ENCODE results near the gene CYP2U1. TPM values are rescaled to one million over a fixed set of nuclear protein-coding genes. Genes with fewer than 3 reads are reported as not detected.

Gene CYP2U1
- total and polyA plus RNA-seq, 4 donors, result 1.9 to 7.3 (median 3.8) TPM

DNA sequence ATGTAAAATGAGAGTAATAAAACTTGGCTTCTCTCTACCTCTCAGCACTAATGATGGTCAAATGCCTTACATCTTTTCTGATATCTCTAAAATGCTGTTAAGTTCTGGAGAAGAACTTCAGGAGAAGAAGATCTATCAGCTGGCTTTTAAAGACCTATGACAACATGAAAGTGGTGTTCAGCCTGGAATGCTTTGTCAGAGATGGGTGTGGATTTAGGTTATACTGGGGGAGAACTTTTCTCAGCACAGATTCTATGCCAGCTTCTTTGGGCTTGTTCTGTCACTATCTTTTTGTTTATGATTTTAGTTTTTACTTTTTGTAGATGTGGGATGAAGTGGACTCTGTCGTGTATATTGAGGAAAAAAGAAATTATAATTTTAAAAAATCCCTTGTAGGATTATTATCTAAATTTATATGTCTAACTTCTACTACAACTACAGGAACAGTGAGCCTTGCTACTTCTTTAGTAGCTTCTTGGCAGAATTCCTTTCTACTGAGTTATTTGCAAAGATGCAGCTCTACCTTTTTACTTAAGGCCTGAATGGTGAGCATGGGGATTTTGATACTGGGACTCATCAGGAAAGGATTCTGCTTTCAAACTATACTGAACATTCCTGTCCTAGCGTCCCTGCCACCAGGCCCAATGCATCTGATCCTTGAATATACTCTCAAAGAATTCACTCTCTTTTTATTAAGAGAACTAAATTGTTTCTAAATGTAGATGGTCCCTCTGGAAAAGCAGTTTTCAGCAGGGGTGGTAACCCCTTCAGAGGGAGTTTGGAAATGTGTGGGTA, 19.6 kb downstream of the CYP2U1 start:
- DNase-seq (no peak), ATAC-seq (ENCODE audit: insufficient read depth, low FRiP score) (no peak)
- TF ChIP-seq, protein P1, sequence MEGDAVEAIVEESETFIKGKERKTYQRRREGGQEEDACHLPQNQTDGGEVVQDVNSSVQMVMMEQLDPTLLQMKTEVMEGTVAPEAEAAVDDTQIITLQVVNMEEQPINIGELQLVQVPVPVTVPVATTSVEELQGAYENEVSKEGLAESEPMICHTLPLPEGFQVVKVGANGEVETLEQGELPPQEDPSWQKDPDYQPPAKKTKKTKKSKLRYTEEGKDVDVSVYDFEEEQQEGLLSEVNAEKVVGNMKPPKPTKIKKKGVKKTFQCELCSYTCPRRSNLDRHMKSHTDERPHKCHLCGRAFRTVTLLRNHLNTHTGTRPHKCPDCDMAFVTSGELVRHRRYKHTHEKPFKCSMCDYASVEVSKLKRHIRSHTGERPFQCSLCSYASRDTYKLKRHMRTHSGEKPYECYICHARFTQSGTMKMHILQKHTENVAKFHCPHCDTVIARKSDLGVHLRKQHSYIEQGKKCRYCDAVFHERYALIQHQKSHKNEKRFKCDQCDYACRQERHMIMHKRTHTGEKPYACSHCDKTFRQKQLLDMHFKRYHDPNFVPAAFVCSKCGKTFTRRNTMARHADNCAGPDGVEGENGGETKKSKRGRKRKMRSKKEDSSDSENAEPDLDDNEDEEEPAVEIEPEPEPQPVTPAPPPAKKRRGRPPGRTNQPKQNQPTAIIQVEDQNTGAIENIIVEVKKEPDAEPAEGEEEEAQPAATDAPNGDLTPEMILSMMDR (IDR thresholded peaks at IDR 0.05; ENCODE audit: control extremely low read depth, extremely low read depth), result no peak
- H3K36me3 ChIP-seq (ENCODE audit: control insufficient read depth in 4 of 4, insufficient read depth in 4 of 4, low read length in 4 of 4), result peaks cover 0 to 17% (median 4%) of the 10 kb centered on the region in 4 donors
- H3K4me1 ChIP-seq (ENCODE audit: control insufficient read depth in 5 of 5, insufficient read depth in 5 of 5, low read length in 5 of 5), result no peaks in the 10 kb centered on the region
- no peak overlapping the region for H3K9ac ChIP-seq (ENCODE audit: insufficient read depth in 1 of 2, low read length in 2 of 2)
- no peak overlapping the region for H3K4me3 ChIP-seq
- H3K27ac ChIP-seq (ENCODE audit: low read depth in 1 of 2, low read length in 1 of 2), result no peak overlapping the region
- no peaks in the 10 kb centered on the region for H3K27me3 ChIP-seq (ENCODE audit: control insufficient read depth in 3 of 3, insufficient read depth in 3 of 3, low read length in 2 of 3)
- no peaks in the 10 kb centered on the region for H3K9me3 ChIP-seq (ENCODE audit: control insufficient read depth in 4 of 4, insufficient read depth in 3 of 4, low read length in 3 of 4)
- WGBS, 2 donors, result 93 to 95% methylated on average over 2 of the region's 2 CpGs

DNA sequence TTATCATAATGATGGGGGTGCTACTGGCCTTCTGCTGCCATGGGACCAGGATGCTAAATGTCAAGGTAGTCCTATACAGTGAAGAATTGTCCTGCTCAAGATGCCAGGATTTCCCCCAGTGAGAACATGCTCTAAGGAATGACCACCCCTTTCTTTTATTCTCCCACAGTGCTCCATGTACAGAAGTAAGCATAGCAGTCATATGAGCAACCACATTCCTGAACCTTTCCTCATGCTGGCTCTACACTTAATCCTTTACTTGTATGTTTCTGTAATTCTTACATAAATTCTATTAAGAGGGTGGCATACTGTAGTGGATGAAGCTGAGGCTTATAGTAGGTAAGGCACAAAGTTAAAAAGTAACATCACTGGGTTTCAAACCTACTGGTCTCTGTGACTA, 20.2 kb downstream of the CYP2U1 start:
- H3K9ac ChIP-seq (ENCODE audit: insufficient read depth in 1 of 2, low read length in 2 of 2), result no peak overlapping the region
- ATAC-seq (ENCODE audit: insufficient read depth, low FRiP score) (no peak), DNase-seq (no peak)
- no peaks in the 10 kb centered on the region for H3K9me3 ChIP-seq (ENCODE audit: control insufficient read depth in 4 of 4, insufficient read depth in 3 of 4, low read length in 3 of 4)
- no peaks in the 10 kb centered on the region for H3K27me3 ChIP-seq (ENCODE audit: control insufficient read depth in 3 of 3, insufficient read depth in 3 of 3, low read length in 2 of 3)
- H3K36me3 ChIP-seq (ENCODE audit: control insufficient read depth in 4 of 4, insufficient read depth in 4 of 4, low read length in 4 of 4), result peaks cover 0 to 13% (median 4%) of the 10 kb centered on the region in 4 donors
- TF ChIP-seq, protein P1 (IDR thresholded peaks at IDR 0.05; ENCODE audit: control extremely low read depth, extremely low read depth), result no peak
- no peak overlapping the region for H3K27ac ChIP-seq (ENCODE audit: low read depth in 1 of 2, low read length in 1 of 2)
- H3K4me3 ChIP-seq, result no peak overlapping the region
- no peaks in the 10 kb centered on the region for H3K4me1 ChIP-seq (ENCODE audit: control insufficient read depth in 5 of 5, insufficient read depth in 5 of 5, low read length in 5 of 5)

DNA sequence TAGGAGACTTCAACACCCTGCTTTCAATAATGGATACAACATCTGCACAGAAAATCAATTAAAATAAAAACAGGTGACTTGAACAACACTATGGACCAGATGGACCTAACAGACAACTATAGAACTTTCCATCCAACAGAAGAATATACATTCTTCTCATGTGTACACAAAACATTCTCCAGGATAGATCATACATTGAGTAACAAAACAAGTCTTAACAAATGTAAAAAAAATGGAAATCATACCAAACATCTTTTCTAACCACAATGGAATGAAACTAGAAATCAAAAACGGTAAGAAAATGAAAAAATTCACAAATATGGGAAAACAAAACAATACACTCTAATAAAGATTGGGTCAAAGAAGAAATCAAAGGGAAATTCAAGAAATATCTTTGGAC, 24.7 kb downstream of the CYP2U1 start:
- 94 to 100% methylated on average over 1 of the region's 1 CpG for WGBS, 2 donors
- TF ChIP-seq, protein P1 (IDR thresholded peaks at IDR 0.05; ENCODE audit: control extremely low read depth, extremely low read depth), result no peak
- ATAC-seq (ENCODE audit: insufficient read depth, low FRiP score) (no peak), DNase-seq (no peak)
- H3K27ac ChIP-seq (ENCODE audit: low read depth in 1 of 2, low read length in 1 of 2), result no peak overlapping the region
- H3K9ac ChIP-seq (ENCODE audit: insufficient read depth in 1 of 2, low read length in 2 of 2), result no peak overlapping the region
- H3K36me3 ChIP-seq (ENCODE audit: control insufficient read depth in 4 of 4, insufficient read depth in 4 of 4, low read length in 4 of 4), result peaks cover 0 to 2% (median 0%) of the 10 kb centered on the region in 4 donors
- no peak overlapping the region for H3K4me3 ChIP-seq
- H3K27me3 ChIP-seq (ENCODE audit: control insufficient read depth in 3 of 3, insufficient read depth in 3 of 3, low read length in 2 of 3), result no peaks in the 10 kb centered on the region
- peaks cover 0 to 7% (median 0%) of the 10 kb centered on the region in 4 donors for H3K9me3 ChIP-seq (ENCODE audit: control insufficient read depth in 4 of 4, insufficient read depth in 3 of 4, low read length in 3 of 4)
- no peaks in the 10 kb centered on the region for H3K4me1 ChIP-seq (ENCODE audit: control insufficient read depth in 5 of 5, insufficient read depth in 5 of 5, low read length in 5 of 5)

Data from lung (tissue), 12 donors.